Measurements from ENCODE around the gene ECSIT. TPM values are rescaled to one million over a fixed set of nuclear protein-coding genes. Genes with fewer than 3 reads are reported as not detected.
A peak's percentile ranks its signal among the peaks of the same experiment; 100 is the strongest.

ECSIT gene
- total and polyA plus RNA-seq, 2 donors (not counting 1 experiment from before 2014, with no cell fraction given) = 45.6 to 63.1 TPM

GRCh38 chr19:11530432-11530831 is 1.5 kb upstream of the ECSIT start:
- H3K4me3 Mint-ChIP-seq = no peak overlapping the region
- Histone ChIP-seq H4K20me1 (ENCODE audit: control insufficient read depth, insufficient read depth, low read length, poor library complexity, severe bottlenecking) (no peaks in the 10 kb centered on the region), H3K4me3 (ENCODE audit: control extremely low read depth in 1 of 5, extremely low read depth in 1 of 5, insufficient read depth in 1 of 5, low read depth in 2 of 5, low read length in 4 of 5) (no peak overlapping the region), H3K27me3 (replicated peaks in 1 of 4; ENCODE audit: control extremely low read depth in 1 of 4, control insufficient read depth in 3 of 4, insufficient read depth in 4 of 4, low read length in 3 of 4) (no peaks in the 10 kb centered on the region), H3K9ac (ENCODE audit: low read length) (no peak overlapping the region), H2AFZ (ENCODE audit: insufficient read depth, low read depth, low read length, poor library complexity, severe bottlenecking) (no peak overlapping the region), H3K79me2 (ENCODE audit: control insufficient read depth, insufficient read depth, low read length) (peaks cover 32% of the 10 kb centered on the region), H3K4me1 (ENCODE audit: control insufficient read depth in 2 of 2, insufficient read depth in 2 of 2, low read length in 2 of 2) (peaks cover 15 to 32% of the 10 kb centered on the region in 2 donors), H3K4me2 (replicated peaks; ENCODE audit: low read depth, low read length, poor library complexity, severe bottlenecking) (no peak overlapping the region), H3K9me3 (ENCODE audit: control extremely low read depth in 1 of 3, control insufficient read depth in 2 of 3, insufficient read depth in 1 of 3, low read length in 2 of 3) (peaks cover 0 to 4% (median 0%) of the 10 kb centered on the region in 3 donors), H3K36me3 (replicated peaks in 1 of 2; ENCODE audit: control extremely low read depth in 1 of 2, control insufficient read depth in 1 of 2, extremely low read depth in 1 of 2, insufficient read depth in 2 of 2, low read length in 1 of 2) (no peaks in the 10 kb centered on the region), H3K27ac (ENCODE audit: low read length in 2 of 2) (no peak overlapping the region)
- DNase-seq = peak; percentile 52
- ChIA-PET POLR2A (no interaction called here), CTCF (interaction anchor here (0.6 to 0.8 kb wide), 2 partner anchors 58 to 146 kb away, joined by 3 to 4 read pairs; partner anchors contain the start of gene EPOR)
- TF ChIP-seq EZH2 (IDR thresholded peaks at IDR 0.05; ENCODE audit: borderline replicate concordance, insufficient read depth, low read depth, low read length, poor library complexity, severe bottlenecking) = no peak
- TF ChIP-seq CTCF (IDR thresholded peaks at IDR 0.05) = no peak
- no peaks in the 10 kb centered on the region for H3K9me3 Mint-ChIP-seq (ENCODE audit: insufficient read depth)
- no peaks in the 10 kb centered on the region for H3K27me3 Mint-ChIP-seq
- 27% methylated on average over 8 of the region's 9 CpGs for WGBS (ENCODE audit: insufficient coverage)
- peak overlapping the region; percentile 41 for H3K27ac Mint-ChIP-seq
- H3K4me1 Mint-ChIP-seq = peaks cover 26% of the 10 kb centered on the region
- no peak for ATAC-seq (ENCODE audit: low read depth)
- intact Hi-C loops (cut with micrococcal nuclease) = no loop called here

GRCh38 chr19:11519138-11519537 is 9.8 kb downstream of the ECSIT start:
- POLR2A ChIA-PET = no interaction called here
- Histone ChIP-seq H3K4me1 (ENCODE audit: control insufficient read depth in 2 of 2, insufficient read depth in 2 of 2, low read length in 2 of 2) (no peaks in the 10 kb centered on the region), H3K36me3 (replicated peaks in 1 of 2; ENCODE audit: control extremely low read depth in 1 of 2, control insufficient read depth in 1 of 2, extremely low read depth in 1 of 2, insufficient read depth in 2 of 2, low read length in 1 of 2) (peaks cover 3 to 33% of the 10 kb centered on the region in 2 experiments), H3K27ac (ENCODE audit: low read length in 2 of 2) (no peak overlapping the region), H3K4me2 (replicated peaks; ENCODE audit: low read depth, low read length, poor library complexity, severe bottlenecking) (no peak overlapping the region), H3K9me3 (ENCODE audit: control extremely low read depth in 1 of 3, control insufficient read depth in 2 of 3, insufficient read depth in 1 of 3, low read length in 2 of 3) (no peaks in the 10 kb centered on the region), H3K79me2 (ENCODE audit: control insufficient read depth, insufficient read depth, low read length) (peaks cover 15% of the 10 kb centered on the region), H3K4me3 (ENCODE audit: control extremely low read depth in 1 of 5, extremely low read depth in 1 of 5, insufficient read depth in 1 of 5, low read depth in 2 of 5, low read length in 4 of 5) (no peak overlapping the region), H2AFZ (ENCODE audit: insufficient read depth, low read depth, low read length, poor library complexity, severe bottlenecking) (no peak overlapping the region), H3K9ac (ENCODE audit: low read length) (no peak overlapping the region), H3K27me3 (replicated peaks in 1 of 4; ENCODE audit: control extremely low read depth in 1 of 4, control insufficient read depth in 3 of 4, insufficient read depth in 4 of 4, low read length in 3 of 4) (no peaks in the 10 kb centered on the region), H4K20me1 (ENCODE audit: control insufficient read depth, insufficient read depth, low read length, poor library complexity, severe bottlenecking) (no peaks in the 10 kb centered on the region)
- no peaks in the 10 kb centered on the region for H3K4me1 Mint-ChIP-seq
- no peak overlapping the region for H3K27ac Mint-ChIP-seq
- no peaks in the 10 kb centered on the region for H3K27me3 Mint-ChIP-seq
- no peak for ATAC-seq (ENCODE audit: low read depth)
- DNase-seq = no peak
- intact Hi-C loops (cut with micrococcal nuclease) = no loop called here
- no peak for TF ChIP-seq CTCF (IDR thresholded peaks at IDR 0.05)
- TF ChIP-seq EZH2 (IDR thresholded peaks at IDR 0.05; ENCODE audit: borderline replicate concordance, insufficient read depth, low read depth, low read length, poor library complexity, severe bottlenecking) = no peak
- CTCF ChIA-PET = interaction anchor here (0.9 kb wide), 1 partner anchor 9 kb away, joined by 3 read pairs; no protein-coding TSS in a partner anchor
- H3K9me3 Mint-ChIP-seq (ENCODE audit: insufficient read depth) = no peaks in the 10 kb centered on the region
- no peak overlapping the region for H3K4me3 Mint-ChIP-seq
- 97% methylated on average over 9 of the region's 9 CpGs for WGBS (ENCODE audit: insufficient coverage)

All from B cell (primary cell).